ENCODE results near the gene CCL22.
"Not testable (repeated sequence)": the region's sequence is repeated elsewhere in the genome, so short reads cannot be mapped to it uniquely, and the experiment has no call there.

CCL22 gene

DNA sequence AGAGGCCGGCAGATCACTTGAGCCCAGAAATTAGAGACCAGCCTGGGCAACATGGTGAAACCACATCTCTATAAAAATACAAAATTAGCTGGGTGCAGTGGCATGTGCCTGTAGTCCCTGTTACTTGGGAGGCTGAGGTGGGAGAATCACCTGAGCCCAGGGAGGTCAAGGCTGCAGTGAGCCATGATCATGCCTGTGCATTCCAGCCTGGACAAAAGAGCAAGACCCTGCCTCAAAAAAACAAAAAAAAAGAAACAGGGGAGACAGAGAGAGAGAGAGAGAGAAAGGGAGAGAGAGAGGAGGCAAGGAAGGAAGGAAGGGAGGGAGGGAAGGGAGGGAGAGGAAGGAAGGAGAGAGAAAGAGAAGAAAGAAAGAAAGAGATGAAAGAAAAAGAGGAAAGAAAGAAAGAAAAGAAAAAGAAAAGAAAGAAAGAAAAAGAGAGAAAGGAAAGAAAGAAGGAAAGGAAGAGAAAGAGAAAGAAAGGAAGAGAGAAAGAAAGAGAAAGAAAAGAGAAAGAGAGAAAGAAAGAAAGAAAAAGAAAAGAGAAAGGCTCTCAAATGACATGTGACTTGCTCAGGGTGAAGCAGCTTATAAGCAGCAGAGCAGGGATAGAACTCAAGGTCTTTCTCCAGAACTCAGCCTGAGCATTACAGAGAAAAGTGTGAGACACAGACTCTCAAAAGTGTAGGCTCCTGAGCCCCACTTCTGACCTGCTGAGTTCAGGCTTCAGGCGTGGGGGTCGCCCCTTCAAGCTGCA is 29.2 kb downstream of the CCL22 start:
- FAIRE-seq (no peak), DNase-seq (ENCODE audit: insufficient read length, low spot score) (no peak)
- TF ChIP-seq POLR2A (IDR thresholded peaks at IDR 0.05; ENCODE audit: low read depth, low read length) = no peak

GRCh38 chr16:57388359-57389086 is 29.9 kb downstream of the CCL22 start:
- TF ChIP-seq POLR2A (IDR thresholded peaks at IDR 0.05; ENCODE audit: low read depth, low read length) = no peak
- FAIRE-seq = no peak
- DNase-seq (ENCODE audit: insufficient read length, low spot score) = no peak

GRCh38 chr16:57389087-57389468 is 30.5 kb downstream of the CCL22 start:
- FAIRE-seq (no peak), DNase-seq (ENCODE audit: insufficient read length, low spot score) (no peak)
- TF ChIP-seq POLR2A (IDR thresholded peaks at IDR 0.05; ENCODE audit: low read depth, low read length) = no peak

- FAIRE-seq = no peak
- TF ChIP-seq POLR2A (IDR thresholded peaks at IDR 0.05; ENCODE audit: low read depth, low read length) = no peak
- no peak for DNase-seq (ENCODE audit: insufficient read length, low spot score)
These were observed 32.2 kb downstream of the CCL22 start for GRCh38 chr16:57390636-57391295.

DNA sequence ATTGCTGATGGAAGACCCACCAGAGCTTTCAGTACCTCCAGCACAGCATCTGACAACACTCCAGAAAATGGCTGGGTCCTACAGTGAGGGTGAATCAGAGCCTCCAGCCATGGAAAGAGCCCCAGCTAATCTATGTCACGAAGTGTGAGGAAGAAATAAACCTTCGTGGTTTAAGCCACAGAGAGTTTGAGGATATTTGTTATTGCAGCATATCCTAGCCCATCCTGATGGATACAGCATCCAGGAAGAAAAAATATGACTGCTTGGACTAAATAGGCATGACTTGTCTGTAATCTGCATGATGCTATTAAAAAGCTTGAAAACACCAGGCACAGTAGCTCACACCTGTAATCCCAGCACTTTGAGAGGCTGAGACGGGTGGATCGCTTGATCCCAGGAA is 32.7 kb downstream of the CCL22 start:
- DNase-seq (ENCODE audit: insufficient read length, low spot score) = no peak
- FAIRE-seq = no peak
- no peak for TF ChIP-seq POLR2A (IDR thresholded peaks at IDR 0.05; ENCODE audit: low read depth, low read length)

DNA sequence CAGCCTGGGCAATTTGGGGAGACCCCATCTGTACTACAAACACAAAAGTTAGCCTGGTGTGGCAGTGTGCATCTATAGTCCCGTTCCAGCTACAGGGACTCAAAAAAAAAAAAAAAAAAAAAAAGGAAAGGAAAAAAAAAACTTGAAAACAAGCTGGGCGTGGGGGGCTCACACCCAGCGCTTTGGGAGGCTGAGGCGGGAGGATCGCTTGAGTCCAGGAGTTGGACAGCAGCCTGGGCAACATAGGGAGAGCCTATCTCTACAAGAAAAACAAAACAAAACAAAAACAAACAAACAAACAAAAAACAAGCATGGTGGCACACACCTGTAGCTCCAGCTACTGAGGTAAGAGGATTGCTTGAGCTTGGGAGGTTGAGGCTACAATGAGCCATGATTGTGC is 33.1 kb downstream of the CCL22 start:
- FAIRE-seq (no peak), DNase-seq (ENCODE audit: insufficient read length, low spot score) (no peak)
- no peak for TF ChIP-seq POLR2A (IDR thresholded peaks at IDR 0.05; ENCODE audit: low read depth, low read length)

DNA sequence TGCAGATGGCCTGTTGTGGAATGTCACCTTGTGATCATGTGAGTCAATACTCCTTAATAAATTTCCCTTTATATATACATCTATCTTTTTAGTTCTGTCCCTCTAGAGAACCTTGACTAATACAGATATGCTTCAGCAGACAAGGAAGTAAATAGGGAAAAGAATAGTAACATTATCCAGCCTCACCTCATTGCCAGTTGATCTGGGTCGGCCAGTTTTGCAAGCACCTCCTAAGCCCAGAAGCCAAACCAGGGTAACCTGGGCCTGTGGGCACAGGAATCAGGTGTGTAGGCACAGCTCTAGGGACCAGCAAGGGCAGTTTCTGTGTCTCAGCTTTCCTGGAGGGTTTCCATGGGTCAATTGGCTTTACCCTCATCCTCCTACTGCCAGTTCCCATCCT is 34.1 kb downstream of the CCL22 start:
- TF ChIP-seq POLR2A (IDR thresholded peaks at IDR 0.05; ENCODE audit: low read depth, low read length) = no peak
- FAIRE-seq = no peak
- DNase-seq (ENCODE audit: insufficient read length, low spot score) = no peak

DNA sequence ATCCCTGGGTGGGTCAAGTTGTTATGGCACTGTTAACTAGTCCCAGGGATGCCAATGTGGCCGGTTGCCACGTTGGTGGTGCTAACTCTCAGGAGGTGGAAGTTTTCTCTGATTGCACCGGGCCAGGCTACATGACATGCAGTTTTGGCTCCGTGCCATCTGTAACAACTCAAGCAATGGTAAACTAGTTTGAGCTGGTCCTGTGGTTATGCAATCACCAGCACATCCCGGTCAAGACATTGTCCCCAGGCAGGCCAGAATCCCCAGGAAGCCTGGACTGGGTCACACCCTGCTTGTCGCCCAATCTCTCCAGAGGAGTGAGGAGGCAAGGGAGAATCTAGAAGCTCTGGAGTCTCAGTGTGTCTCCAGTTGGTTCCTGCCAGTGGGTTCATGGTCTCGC is 35.9 kb downstream of the CCL22 start:
- no peak for TF ChIP-seq POLR2A (IDR thresholded peaks at IDR 0.05; ENCODE audit: low read depth, low read length)
- no peak for FAIRE-seq
- DNase-seq (ENCODE audit: insufficient read length, low spot score) = no peak

DNA sequence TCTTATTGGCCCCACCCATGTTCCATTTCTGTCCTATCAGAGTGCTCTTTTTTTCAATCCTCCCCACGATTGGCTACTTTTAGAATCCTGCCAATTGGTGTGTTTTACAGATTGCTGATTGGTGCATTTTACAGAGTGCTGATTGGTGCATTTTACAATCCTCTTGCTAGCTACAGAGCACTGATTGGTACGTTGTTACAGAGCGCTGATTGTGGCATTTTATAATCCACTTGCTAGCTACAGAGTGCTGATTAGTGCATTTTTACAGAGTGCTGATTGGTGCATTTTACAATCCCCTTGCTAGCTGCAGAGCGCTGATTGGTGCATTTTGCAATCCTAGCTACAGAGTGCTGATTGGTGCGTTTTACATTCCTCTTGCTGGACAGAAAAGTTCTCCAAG is 36.4 kb downstream of the CCL22 start:
- DNase-seq (ENCODE audit: insufficient read length, low spot score) (no peak), FAIRE-seq (no peak)
- no peak for TF ChIP-seq POLR2A (IDR thresholded peaks at IDR 0.05; ENCODE audit: low read depth, low read length)

DNA sequence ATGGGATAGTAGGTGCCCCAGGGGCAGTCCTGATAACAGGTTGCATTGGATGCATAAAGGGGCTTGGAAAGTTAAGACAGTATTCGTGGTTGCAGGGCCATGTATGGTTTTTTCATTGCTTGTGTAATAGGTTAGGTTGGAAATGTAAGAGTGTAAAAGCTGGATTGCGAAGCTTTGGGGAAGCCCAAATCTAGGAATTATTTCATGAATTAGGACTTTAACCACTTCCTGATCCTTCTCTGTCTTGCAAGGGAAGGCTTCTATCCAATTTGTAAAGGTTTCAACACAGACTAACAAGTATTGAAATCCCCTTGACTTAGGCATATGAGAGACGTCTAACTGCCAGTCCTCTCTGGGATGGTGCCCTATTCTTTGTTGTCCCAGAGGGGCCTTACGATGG is 38.2 kb downstream of the CCL22 start:
- no peak for FAIRE-seq
- TF ChIP-seq POLR2A (IDR thresholded peaks at IDR 0.05; ENCODE audit: low read depth, low read length) = no peak
- DNase-seq (ENCODE audit: insufficient read length, low spot score) = no peak

- DNase-seq (ENCODE audit: insufficient read length, low spot score); FAIRE-seq: not testable (repeated sequence)
These were observed 38.9 kb downstream of the CCL22 start for GRCh38 chr16:57397493-57397892.

- TF ChIP-seq POLR2A (IDR thresholded peaks at IDR 0.05; ENCODE audit: low read depth, low read length) = no peak
- FAIRE-seq (no peak), DNase-seq (ENCODE audit: insufficient read length, low spot score) (no peak)
These were observed 43.5 kb downstream of the CCL22 start for GRCh38 chr16:57401943-57402640.

- no peak for DNase-seq (ENCODE audit: insufficient read length, low spot score)
- no peak for TF ChIP-seq POLR2A (IDR thresholded peaks at IDR 0.05; ENCODE audit: low read depth, low read length)
- no peak for FAIRE-seq
These were observed 45.6 kb downstream of the CCL22 start, which contains the start of gene CCL17 for GRCh38 chr16:57403965-57404817. Gene CCL17, plus strand, starts transcription at chr16:57404767. Its CDS starts 9,166 bp downstream, at chr16:57413933.

Measured in H54 (cell line).